HG02678 (cell line): ENCODE measurements around the gene SPECC1.
"Not testable (repeated sequence)": the region's sequence is repeated elsewhere in the genome, so short reads cannot be mapped to it uniquely, and the experiment has no call there.

ENCODE experiments used
- ATAC-seq: cut with Tn5 transposase; IDR thresholded peaks from one replicate; pipeline ENCODE4 v1.9.1; 2021; ENCODE audit warnings: mild to moderate bottlenecking, moderate library complexity; ENCODE audit not compliant: unreplicated experiment

SPECC1 gene

GRCh38 chr17:20091174-20092029 lies 82.2 kb downstream of the SPECC1 start:
- ATAC-seq = no peak

GRCh38 chr17:20092261-20092867 lies 83.2 kb downstream of the SPECC1 start:
- no peak for ATAC-seq

- no peak for ATAC-seq
These were observed 83.9 kb downstream of the SPECC1 start for GRCh38 chr17:20092973-20093626.

- ATAC-seq = no peak
These were observed 85.6 kb downstream of the SPECC1 start for GRCh38 chr17:20094777-20095176.

GRCh38 chr17:20095336-20096080 lies 86.3 kb downstream of the SPECC1 start:
- ATAC-seq = no peak

- no peak for ATAC-seq
These were observed 87.3 kb downstream of the SPECC1 start for GRCh38 chr17:20096430-20096829.

- no peak for ATAC-seq
These were observed 88.2 kb downstream of the SPECC1 start for GRCh38 chr17:20097330-20097729.

GRCh38 chr17:20098314-20098713 lies 89.2 kb downstream of the SPECC1 start:
- ATAC-seq = no peak

GRCh38 chr17:20100806-20101205 lies 91.6 kb downstream of the SPECC1 start:
- ATAC-seq = not testable (repeated sequence)

GRCh38 chr17:20103454-20104446 lies 94.6 kb downstream of the SPECC1 start:
- no peak for ATAC-seq

- no peak for ATAC-seq
These were observed 96.6 kb downstream of the SPECC1 start for GRCh38 chr17:20105539-20106280.

- not testable (repeated sequence) for ATAC-seq
These were observed 97.3 kb downstream of the SPECC1 start for GRCh38 chr17:20106446-20106845.

GRCh38 chr17:20109076-20109475 lies 99.9 kb downstream of the SPECC1 start:
- no peak for ATAC-seq

- no peak for ATAC-seq
These were observed 102.4 kb downstream of the SPECC1 start for GRCh38 chr17:20111538-20111937.

GRCh38 chr17:20114466-20114865 lies 105.3 kb downstream of the SPECC1 start:
- no peak for ATAC-seq

- ATAC-seq = no peak
These were observed 107.6 kb downstream of the SPECC1 start for GRCh38 chr17:20116683-20117309.

- no peak for ATAC-seq
These were observed 109.1 kb downstream of the SPECC1 start for GRCh38 chr17:20118280-20118679.

GRCh38 chr17:20120836-20121235 lies 111.7 kb downstream of the SPECC1 start:
- no peak for ATAC-seq
